Germinal center (tissue), 1 donor: ENCODE data around the gene PDE6B.
"Not testable (repeated sequence)": the region's sequence is repeated elsewhere in the genome, so short reads cannot be mapped to it uniquely, and the experiment has no call there.

Experiments used
- DNase-seq: peaks from one replicate; pipeline ENCODE4 v3.0.0; 2012; ENCODE audit warnings: mixed read lengths, low spot score

The PDE6B gene

GRCh38 chr4:704198-704891 lies 79.0 kb downstream of the PDE6B start:
- no peak for DNase-seq

- DNase-seq = no peak
Measured at GRCh38 chr4:704971-705277, 79.6 kb downstream of the PDE6B start.

- peak; percentile 100 for DNase-seq
Measured at GRCh38 chr4:705278-706082, 80.1 kb downstream of the PDE6B start, which contains the start of gene PCGF3. Gene PCGF3, plus strand, starts transcription at chr4:705832. Its CDS starts 27,849 bp downstream, at chr4:733681.

- DNase-seq = not testable (repeated sequence)
Measured at GRCh38 chr4:706083-706633, 80.8 kb downstream of the PDE6B start.

- DNase-seq = no peak
Measured at GRCh38 chr4:706834-707598, 81.6 kb downstream of the PDE6B start.

- no peak for DNase-seq
Measured at GRCh38 chr4:707929-708630, 82.7 kb downstream of the PDE6B start.

- DNase-seq = no peak
Measured at GRCh38 chr4:708631-708933, 83.2 kb downstream of the PDE6B start.

GRCh38 chr4:709348-709747 lies 84.0 kb downstream of the PDE6B start:
- DNase-seq = no peak

GRCh38 chr4:710116-710515 lies 84.7 kb downstream of the PDE6B start:
- DNase-seq = no peak

GRCh38 chr4:710916-711315 lies 85.5 kb downstream of the PDE6B start:
- no peak for DNase-seq

GRCh38 chr4:712093-712492 lies 86.7 kb downstream of the PDE6B start:
- DNase-seq = no peak

- no peak for DNase-seq
Measured at GRCh38 chr4:712916-713632, 87.7 kb downstream of the PDE6B start.

GRCh38 chr4:714087-714486 lies 88.7 kb downstream of the PDE6B start:
- DNase-seq = no peak

GRCh38 chr4:717601-718320 lies 92.4 kb downstream of the PDE6B start:
- no peak for DNase-seq

GRCh38 chr4:718460-718859 lies 93.1 kb downstream of the PDE6B start:
- no peak for DNase-seq
